Neural crest cell (in vitro differentiated cells): ENCODE results near the gene SLC39A6. TPM values are rescaled to one million over a fixed set of nuclear protein-coding genes. Genes with fewer than 3 reads are reported as not detected.
A peak's percentile ranks its signal among the peaks of the same experiment; 100 is the strongest.

Experiments
- DNase-seq: peaks from one replicate; pipeline ENCODE4 v3.0.0; 2021; ENCODE audit warnings: low read depth, mixed read lengths, low spot score
- H3K27ac Mint-ChIP-seq: one replicate; pipeline ENCODE4 v1.8.0; 2021; ENCODE audit warnings: mild to moderate bottlenecking, mixed read lengths; ENCODE audit not compliant: unreplicated experiment
- H3K27me3 Mint-ChIP-seq: 2 replicates; pipeline ENCODE4 v1.8.0; 2021; ENCODE audit warnings: low read depth, mild to moderate bottlenecking, mixed read lengths
- H3K36me3 Mint-ChIP-seq: 2 replicates; pipeline ENCODE4 v1.8.0; 2021; ENCODE audit warnings: low read depth, mild to moderate bottlenecking, mixed read lengths
- H3K4me1 Mint-ChIP-seq: 2 replicates; pipeline ENCODE4 v1.8.0; 2021; ENCODE audit warnings: mixed read lengths
- H3K4me3 Mint-ChIP-seq: one replicate; pipeline ENCODE4 v1.8.0; 2021; ENCODE audit warnings: mild to moderate bottlenecking, mixed read lengths
- H3K9me3 Mint-ChIP-seq: 2 replicates; pipeline ENCODE4 v1.8.0; 2021; ENCODE audit warnings: mixed read lengths
- total RNA-seq: library from RNA; stranded (reverse); gene quantifications from 2 replicates; pipeline ENCODE4 v1.2.1, GENCODE V29; 2021
- TF ChIP-seq, protein P1 (sequence below): fragments of 200-600 bp; sonication (generic); conservative IDR thresholded peaks from 2 replicates; pipeline ENCODE4 v1.5.0; 2021; ENCODE audit warnings: antibody characterized with exemption, mild to moderate bottlenecking

Gene SLC39A6
- total RNA-seq, 1 donor from 2014 or later, result 101 TPM

DNA sequence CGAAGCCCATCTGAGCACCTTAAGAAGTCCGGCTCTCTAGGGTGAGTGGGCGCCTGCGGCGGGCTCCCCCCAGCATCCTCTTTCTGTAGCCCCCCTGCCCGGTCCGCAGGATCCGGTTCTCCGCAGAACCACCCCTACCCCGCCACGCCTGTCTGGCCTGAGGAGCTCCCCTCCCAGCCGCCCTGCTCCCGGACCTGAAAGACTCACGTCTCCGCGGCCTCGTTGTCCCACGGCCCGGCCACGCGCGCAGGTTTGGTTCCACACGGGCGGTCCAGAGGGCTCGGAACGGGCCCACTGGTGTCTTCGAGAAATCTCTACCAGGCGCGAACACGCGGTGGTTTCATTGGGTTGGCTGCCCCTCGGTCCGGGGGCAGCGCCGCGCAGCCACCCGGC, 237 bp downstream of the SLC39A6 start:
- TF ChIP-seq, protein P1, sequence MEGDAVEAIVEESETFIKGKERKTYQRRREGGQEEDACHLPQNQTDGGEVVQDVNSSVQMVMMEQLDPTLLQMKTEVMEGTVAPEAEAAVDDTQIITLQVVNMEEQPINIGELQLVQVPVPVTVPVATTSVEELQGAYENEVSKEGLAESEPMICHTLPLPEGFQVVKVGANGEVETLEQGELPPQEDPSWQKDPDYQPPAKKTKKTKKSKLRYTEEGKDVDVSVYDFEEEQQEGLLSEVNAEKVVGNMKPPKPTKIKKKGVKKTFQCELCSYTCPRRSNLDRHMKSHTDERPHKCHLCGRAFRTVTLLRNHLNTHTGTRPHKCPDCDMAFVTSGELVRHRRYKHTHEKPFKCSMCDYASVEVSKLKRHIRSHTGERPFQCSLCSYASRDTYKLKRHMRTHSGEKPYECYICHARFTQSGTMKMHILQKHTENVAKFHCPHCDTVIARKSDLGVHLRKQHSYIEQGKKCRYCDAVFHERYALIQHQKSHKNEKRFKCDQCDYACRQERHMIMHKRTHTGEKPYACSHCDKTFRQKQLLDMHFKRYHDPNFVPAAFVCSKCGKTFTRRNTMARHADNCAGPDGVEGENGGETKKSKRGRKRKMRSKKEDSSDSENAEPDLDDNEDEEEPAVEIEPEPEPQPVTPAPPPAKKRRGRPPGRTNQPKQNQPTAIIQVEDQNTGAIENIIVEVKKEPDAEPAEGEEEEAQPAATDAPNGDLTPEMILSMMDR, result no peak
- no peak for DNase-seq
- Mint-ChIP-seq H3K4me1 (peaks cover 41% of the 10 kb centered on the region), H3K27ac (peak overlapping the region; percentile 87), H3K9me3 (no peaks in the 10 kb centered on the region), H3K27me3 (no peaks in the 10 kb centered on the region), H3K4me3 (peak overlapping the region; percentile 99), H3K36me3 (peaks cover 4% of the 10 kb centered on the region)

DNA sequence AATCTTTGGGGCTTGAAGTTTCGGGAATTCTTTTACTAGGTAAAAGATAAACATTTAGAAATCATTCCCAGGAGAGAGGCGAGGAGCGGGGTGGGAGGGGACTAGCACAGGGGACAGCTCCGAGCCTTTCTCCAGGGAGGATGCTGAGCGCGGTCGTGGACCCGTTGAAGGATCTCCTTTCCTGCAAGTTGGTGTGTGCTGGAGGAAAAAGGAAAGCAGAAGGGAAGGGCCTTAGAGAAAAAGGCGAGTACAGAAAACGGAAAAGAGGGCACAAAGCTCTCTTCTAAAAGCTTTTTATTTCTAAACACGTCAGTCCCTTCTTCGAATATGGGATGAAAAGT, 640 bp downstream of the SLC39A6 start:
- peak; percentile 9 for DNase-seq
- Mint-ChIP-seq H3K4me1 (peaks cover 41% of the 10 kb centered on the region), H3K27ac (peak overlapping the region; percentile 82), H3K9me3 (no peaks in the 10 kb centered on the region), H3K4me3 (peak overlapping the region; percentile 99), H3K27me3 (no peaks in the 10 kb centered on the region), H3K36me3 (peaks cover 6% of the 10 kb centered on the region)
- TF ChIP-seq, protein P1, result no peak

DNA sequence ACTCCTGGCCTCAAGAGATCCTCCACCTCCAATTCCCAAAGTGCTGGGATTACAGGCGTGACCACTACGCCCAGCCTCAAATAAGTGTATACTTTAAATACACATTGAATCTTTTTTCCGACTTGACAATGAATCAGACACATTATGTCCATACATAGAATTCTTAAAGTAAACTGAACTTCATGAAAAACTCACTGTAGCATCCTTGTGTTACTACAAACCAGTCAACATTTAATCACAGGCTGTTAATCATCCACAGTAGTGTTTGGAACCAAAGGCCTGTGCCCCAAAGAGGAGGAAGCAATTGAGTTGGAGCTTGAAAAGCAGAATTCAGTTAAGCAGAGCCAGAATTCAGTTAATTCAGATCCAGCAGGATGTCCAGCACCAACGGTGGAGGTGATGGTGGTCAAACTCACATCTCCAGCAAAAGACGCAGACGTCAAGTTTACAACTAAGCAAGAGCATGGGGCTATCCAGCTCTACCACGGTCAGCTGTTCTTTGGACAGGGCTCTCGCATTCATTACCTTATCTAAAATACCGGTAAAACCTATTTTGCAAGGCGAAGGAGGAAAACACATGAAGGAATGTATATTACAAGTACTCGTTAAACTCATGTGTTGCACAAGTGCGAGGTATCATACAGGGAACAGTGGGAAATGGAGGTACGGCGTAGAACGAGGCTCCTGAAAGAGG, 1.2 kb downstream of the SLC39A6 start:
- H3K27me3 Mint-ChIP-seq, result no peaks in the 10 kb centered on the region
- DNase-seq, result no peak
- H3K36me3 Mint-ChIP-seq, result peaks cover 8% of the 10 kb centered on the region
- TF ChIP-seq, protein P1, result no peak
- no peaks in the 10 kb centered on the region for H3K9me3 Mint-ChIP-seq
- peak overlapping the region; percentile 82 for H3K27ac Mint-ChIP-seq
- peak overlapping the region; percentile 99 for H3K4me3 Mint-ChIP-seq
- peaks cover 41% of the 10 kb centered on the region for H3K4me1 Mint-ChIP-seq

DNA sequence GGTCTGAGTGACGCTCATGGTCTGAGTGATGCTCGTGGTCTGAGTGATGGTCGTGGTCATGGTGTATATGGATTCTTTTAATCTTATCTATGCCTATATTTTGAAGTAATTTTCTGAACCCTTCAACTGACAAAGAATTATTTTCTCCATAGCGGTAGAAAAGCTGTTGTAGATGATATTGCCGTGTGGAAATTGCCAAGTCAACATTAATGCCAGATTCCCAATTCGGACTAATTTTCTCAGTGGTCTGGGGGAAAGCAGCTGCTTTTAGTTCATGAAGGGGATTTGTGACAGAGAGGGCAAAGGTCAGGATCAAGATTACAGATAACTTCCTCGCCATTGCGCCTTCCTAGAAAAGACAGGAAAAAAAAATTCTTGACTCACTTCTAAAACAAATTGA, 2.5 kb downstream of the SLC39A6 start:
- no peak for DNase-seq
- Mint-ChIP-seq H3K4me3 (peak overlapping the region; percentile 71), H3K27ac (no peak overlapping the region), H3K4me1 (peaks cover 32% of the 10 kb centered on the region), H3K36me3 (peaks cover 8% of the 10 kb centered on the region), H3K9me3 (no peaks in the 10 kb centered on the region), H3K27me3 (no peaks in the 10 kb centered on the region)
- TF ChIP-seq, protein P1, result no peak

DNA sequence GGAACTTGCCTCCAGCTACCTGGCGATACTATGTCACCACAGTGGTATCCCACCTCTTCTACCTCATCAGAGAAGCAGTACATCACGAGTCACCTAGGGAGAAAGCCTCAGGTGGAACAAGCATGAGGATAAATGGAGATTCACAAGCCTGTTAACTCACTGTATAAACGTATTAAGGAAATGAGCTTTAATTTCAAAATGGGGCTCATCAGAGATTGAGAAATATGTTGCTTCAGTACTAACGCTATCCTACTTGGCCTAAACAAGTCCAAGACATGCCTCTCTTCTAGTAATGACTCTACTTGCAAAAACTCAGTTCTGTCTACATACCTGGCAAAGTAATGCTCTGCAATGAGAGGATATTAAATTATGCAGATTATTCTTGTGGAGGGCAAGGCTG, 4.3 kb downstream of the SLC39A6 start:
- Mint-ChIP-seq H3K27ac (no peak overlapping the region), H3K36me3 (peaks cover 8% of the 10 kb centered on the region), H3K4me1 (peaks cover 31% of the 10 kb centered on the region), H3K27me3 (no peaks in the 10 kb centered on the region), H3K4me3 (no peak overlapping the region), H3K9me3 (no peaks in the 10 kb centered on the region)
- DNase-seq, result no peak
- TF ChIP-seq, protein P1, result no peak
